MM.1S (cell line): ENCODE data around the gene IMMP2L.

Experiments
- DNase-seq: peaks from one replicate; pipeline ENCODE4 v3.0.0-alpha.2; 2015
- H2AFZ ChIP-seq: fragments of 300-600 bp; sonication (generic); 2 replicates; pipeline ENCODE4 v1.6.0; 2016; ENCODE audit warnings: antibody characterized with exemption, low read length
- H3F3A ChIP-seq: fragments of 300-600 bp; sonication (generic); 2 replicates; pipeline ENCODE4 v1.6.1; 2016; ENCODE audit warnings: mild to moderate bottlenecking, antibody characterized with exemption, low read length, moderate library complexity, mixed read lengths; ENCODE audit not compliant: insufficient read depth
- H3K27ac ChIP-seq: fragments of 300-600 bp; sonication (generic); 2 replicates; pipeline ENCODE4 v1.5.1; 2016; ENCODE audit warnings: mild to moderate bottlenecking, low read length
- H3K27me3 ChIP-seq: fragments of 300-600 bp; sonication (generic); replicated peaks from 2 replicates; pipeline ENCODE4 v1.6.0; 2016; ENCODE audit warnings: low read length; ENCODE audit not compliant: insufficient read depth
- H3K36me3 ChIP-seq: fragments of 300-600 bp; sonication (generic); replicated peaks from 2 replicates; pipeline ENCODE4 v1.6.1; 2016; ENCODE audit warnings: mild to moderate bottlenecking, low read length, mixed read lengths; ENCODE audit not compliant: insufficient read depth
- H3K4me1 ChIP-seq: fragments of 300-600 bp; sonication (generic); 2 replicates; pipeline ENCODE4 v1.6.1; 2016; ENCODE audit warnings: low read length, mixed read lengths
- H3K4me2 ChIP-seq: fragments of 300-600 bp; sonication (generic); 2 replicates; pipeline ENCODE4 v1.6.0; 2016; ENCODE audit warnings: low read depth, low read length
- H3K4me3 ChIP-seq: fragments of 300-600 bp; sonication (generic); 2 replicates; pipeline ENCODE4 v1.5.1; 2016; ENCODE audit warnings: low read length, mixed read lengths
- H3K79me2 ChIP-seq: fragments of 300-600 bp; sonication (generic); 2 replicates; pipeline ENCODE4 v1.6.1; 2016; ENCODE audit warnings: mixed run types, low read length, mixed read lengths
- H3K9ac ChIP-seq: fragments of 300-600 bp; sonication (generic); 2 replicates; pipeline ENCODE4 v1.6.1; 2016; ENCODE audit warnings: low read length, mixed read lengths
- H3K9me2 ChIP-seq: fragments of 300-600 bp; sonication (generic); replicated peaks from 2 replicates; pipeline ENCODE4 v1.6.1; 2016; ENCODE audit warnings: mild to moderate bottlenecking, low read length, mixed read lengths; ENCODE audit not compliant: insufficient read depth
- H3K9me3 ChIP-seq: fragments of 300-600 bp; sonication (generic); replicated peaks from 2 replicates; pipeline ENCODE4 v1.6.1; 2016; ENCODE audit warnings: mild to moderate bottlenecking, low read length, mixed read lengths; ENCODE audit not compliant: insufficient read depth
- H4K20me1 ChIP-seq: fragments of 300-600 bp; sonication (generic); 2 replicates; pipeline ENCODE4 v1.6.1; 2016; ENCODE audit warnings: mild to moderate bottlenecking, low read length, moderate library complexity, mixed read lengths; ENCODE audit not compliant: insufficient read depth
- CTCF ChIP-seq: fragments of 300-600 bp; sonication (generic); IDR thresholded peaks from 2 replicates; pipeline ENCODE4 v1.5.1; 2016; ENCODE audit warnings: antibody characterized with exemption, low read length, mixed read lengths
- EZH2 ChIP-seq: fragments of 300-600 bp; sonication (generic); optimal IDR thresholded peaks from 2 replicates; pipeline ENCODE3; 2017; ENCODE audit warnings: low read depth, mild to moderate bottlenecking, antibody characterized with exemption, low read length, mixed read lengths
- EZH2phosphoT487 ChIP-seq: fragments of 300-600 bp; sonication (generic); IDR thresholded peaks from 2 replicates; pipeline ENCODE4 v1.6.1; 2018; ENCODE audit warnings: antibody characterized with exemption, low read length

IMMP2L gene

GRCh38 chr7:110890101-110890500 is 672.2 kb downstream of the IMMP2L start:
- no peaks in the 10 kb centered on the region for H3F3A ChIP-seq
- H3K9me3 ChIP-seq = no peaks in the 10 kb centered on the region
- H3K9me2 ChIP-seq = no peaks in the 10 kb centered on the region
- no peak for TF ChIP-seq CTCF
- no peak for TF ChIP-seq EZH2
- TF ChIP-seq EZH2phosphoT487 = no peak
- no peaks in the 10 kb centered on the region for H3K27me3 ChIP-seq
- H2AFZ ChIP-seq = no peak overlapping the region
- no peak for DNase-seq
- no peak overlapping the region for H3K4me2 ChIP-seq
- no peaks in the 10 kb centered on the region for H3K79me2 ChIP-seq
- H3K4me3 ChIP-seq = no peak overlapping the region
- H4K20me1 ChIP-seq = no peaks in the 10 kb centered on the region
- no peak overlapping the region for H3K27ac ChIP-seq
- H3K36me3 ChIP-seq = no peaks in the 10 kb centered on the region
- H3K4me1 ChIP-seq = no peaks in the 10 kb centered on the region
- no peak overlapping the region for H3K9ac ChIP-seq

GRCh38 chr7:110889335-110889734 is 673.0 kb downstream of the IMMP2L start:
- Histone ChIP-seq H3F3A (no peaks in the 10 kb centered on the region), H3K9me2 (no peaks in the 10 kb centered on the region), H3K9ac (no peak overlapping the region), H3K4me3 (no peak overlapping the region), H3K9me3 (no peaks in the 10 kb centered on the region), H4K20me1 (no peaks in the 10 kb centered on the region), H3K4me2 (no peak overlapping the region), H3K36me3 (no peaks in the 10 kb centered on the region), H3K4me1 (no peaks in the 10 kb centered on the region), H3K27me3 (no peaks in the 10 kb centered on the region), H2AFZ (no peak overlapping the region), H3K27ac (no peak overlapping the region), H3K79me2 (no peaks in the 10 kb centered on the region)
- no peak for DNase-seq
- TF ChIP-seq EZH2phosphoT487 (no peak), EZH2 (no peak), CTCF (no peak)

- H3K4me1 ChIP-seq = no peaks in the 10 kb centered on the region
- H4K20me1 ChIP-seq = no peaks in the 10 kb centered on the region
- no peaks in the 10 kb centered on the region for H3F3A ChIP-seq
- H2AFZ ChIP-seq = no peak overlapping the region
- TF ChIP-seq CTCF (no peak), EZH2 (no peak), EZH2phosphoT487 (no peak)
- H3K9me3 ChIP-seq = no peaks in the 10 kb centered on the region
- no peaks in the 10 kb centered on the region for H3K9me2 ChIP-seq
- H3K4me2 ChIP-seq = no peak overlapping the region
- no peak overlapping the region for H3K9ac ChIP-seq
- no peak overlapping the region for H3K4me3 ChIP-seq
- H3K36me3 ChIP-seq = no peaks in the 10 kb centered on the region
- H3K27me3 ChIP-seq = no peaks in the 10 kb centered on the region
- no peak overlapping the region for H3K27ac ChIP-seq
- no peaks in the 10 kb centered on the region for H3K79me2 ChIP-seq
- no peak for DNase-seq
Observed at GRCh38 chr7:110888641-110889040, 673.7 kb downstream of the IMMP2L start.
